Activated CD8-positive, alpha-beta T cell treated with anti-CD3 and anti-CD28 coated beads for 36 hours (primary cell): ENCODE results near the gene RSBN1L. TPM values are rescaled to one million over a fixed set of nuclear protein-coding genes. Genes with fewer than 3 reads are reported as not detected.

Experiments used
- ATAC-seq: fragments of 200-7000 bp; cut with Tn5 transposase; one replicate; pipeline ENCODE4 v1.10.0; 2021; ENCODE audit warnings: mild to moderate bottlenecking, moderate library complexity
- CTCF ChIA-PET: fragments of 350-600 bp; sonication (Branson Sonifier 250); formaldehyde crosslinking; loops from one replicate; lab custom pipeline; 2021; ENCODE audit warnings: antibody characterized with exemption; lab: Charles Lee
- POLR2A ChIA-PET: fragments of 350-600 bp; sonication (Branson Sonifier 250); formaldehyde crosslinking; loops from one replicate; lab custom pipeline; 2021; ENCODE audit warnings: antibody characterized with exemption; lab: Charles Lee
- DNase-seq: peaks from one replicate; pipeline ENCODE4 v3.0.0-alpha.2; 2020
- H3K27ac Mint-ChIP-seq: one replicate; pipeline ENCODE4 v1.8.0; 2021; ENCODE audit warnings: mild to moderate bottlenecking, mixed read lengths
- H3K27me3 Mint-ChIP-seq: one replicate; pipeline ENCODE4 v1.8.0; 2021; ENCODE audit warnings: mixed read lengths
- H3K36me3 Mint-ChIP-seq: one replicate; pipeline ENCODE4 v1.8.0; 2021; ENCODE audit warnings: low read depth, mixed read lengths
- H3K4me1 Mint-ChIP-seq: one replicate; pipeline ENCODE4 v1.8.0; 2021; ENCODE audit warnings: low read depth, mixed read lengths
- H3K4me3 Mint-ChIP-seq: one replicate; pipeline ENCODE4 v1.8.0; 2021; ENCODE audit warnings: mild to moderate bottlenecking, moderate library complexity, mixed read lengths
- H3K9me3 Mint-ChIP-seq: one replicate; pipeline ENCODE4 v1.8.0; 2021; ENCODE audit warnings: mixed read lengths
- CTCF ChIP-seq: fragments of 200-600 bp; IDR thresholded peaks from one replicate; pipeline ENCODE4 v1.8.0; 2022; ENCODE audit warnings: antibody characterized with exemption, mild to moderate bottlenecking
- intact Hi-C: fragments of 100-400 bp; cut with micrococcal nuclease; formaldehyde crosslinking; loops from one replicate; pipeline ENCODE4 v1.10.0; 2022
- total RNA-seq, 2 experiments: library from RNA; stranded (reverse); gene quantifications; one replicate each; pipeline ENCODE4 v1.2.3, GENCODE V29; 2021

The RSBN1L gene
- total RNA-seq, 2 experiments from 2014 or later: 16.5 to 21.9 TPM

GRCh38 chr7:77747178-77747577 is 50.9 kb downstream of the RSBN1L start:
- H3K27ac Mint-ChIP-seq: no peak overlapping the region
- peaks cover 20% of the 10 kb centered on the region for H3K36me3 Mint-ChIP-seq
- no peak for DNase-seq
- no peak for TF ChIP-seq CTCF
- peaks cover 37% of the 10 kb centered on the region for H3K4me1 Mint-ChIP-seq
- H3K27me3 Mint-ChIP-seq: no peaks in the 10 kb centered on the region
- ChIA-PET POLR2A (no interaction called here), CTCF (interaction anchor here (1.1 kb wide), 1 partner anchor 12 kb away, joined by 4 read pairs; no protein-coding TSS in a partner anchor)
- intact Hi-C loops: no loop called here
- no peak overlapping the region for H3K4me3 Mint-ChIP-seq
- ATAC-seq: no peak
- H3K9me3 Mint-ChIP-seq: no peaks in the 10 kb centered on the region

GRCh38 chr7:77747718-77748117 is 51.5 kb downstream of the RSBN1L start:
- no peaks in the 10 kb centered on the region for H3K9me3 Mint-ChIP-seq
- peaks cover 39% of the 10 kb centered on the region for H3K4me1 Mint-ChIP-seq
- no peak overlapping the region for H3K27ac Mint-ChIP-seq
- no peak overlapping the region for H3K4me3 Mint-ChIP-seq
- no peaks in the 10 kb centered on the region for H3K27me3 Mint-ChIP-seq
- DNase-seq (no peak), ATAC-seq (no peak)
- ChIA-PET CTCF (no interaction called here), POLR2A (no interaction called here)
- intact Hi-C loops: no loop called here
- TF ChIP-seq CTCF: no peak
- peaks cover 19% of the 10 kb centered on the region for H3K36me3 Mint-ChIP-seq

- DNase-seq (no peak), ATAC-seq (peak; percentile 37)
- ChIA-PET CTCF (interaction anchor here (8.7 kb wide), 1 partner anchor 99 kb away, joined by 96 read pairs; no protein-coding TSS in a partner anchor), POLR2A (no interaction called here)
- Mint-ChIP-seq H3K4me3 (no peak overlapping the region), H3K27me3 (no peaks in the 10 kb centered on the region), H3K4me1 (peaks cover 44% of the 10 kb centered on the region), H3K9me3 (no peaks in the 10 kb centered on the region), H3K27ac (no peak overlapping the region), H3K36me3 (peaks cover 16% of the 10 kb centered on the region)
- intact Hi-C loops: no loop called here
- no peak for TF ChIP-seq CTCF
Measured at GRCh38 chr7:77752016-77752415, 55.8 kb downstream of the RSBN1L start.

GRCh38 chr7:77753173-77753572 is 56.9 kb downstream of the RSBN1L start:
- Mint-ChIP-seq H3K4me3 (no peak overlapping the region), H3K27ac (no peak overlapping the region), H3K4me1 (peaks cover 49% of the 10 kb centered on the region), H3K36me3 (peaks cover 15% of the 10 kb centered on the region), H3K27me3 (no peaks in the 10 kb centered on the region), H3K9me3 (no peaks in the 10 kb centered on the region)
- no peak for TF ChIP-seq CTCF
- intact Hi-C loops: no loop called here
- POLR2A ChIA-PET: no interaction called here
- CTCF ChIA-PET: interaction anchor here (0.8 to 8.7 kb wide), 5 partner anchors 42 to 100 kb away, joined by 3 to 96 read pairs (median 6); partner anchors contain the start of gene RSBN1L
- ATAC-seq: no peak
- no peak for DNase-seq

- H3K27ac Mint-ChIP-seq: peak overlapping the region; percentile 66
- POLR2A ChIA-PET: no interaction called here
- intact Hi-C loops: loop anchor here (5.0 kb wide), 1 partner anchor 55 kb away; no protein-coding TSS in a partner anchor
- ATAC-seq (peak; percentile 87), DNase-seq (peak; percentile 50)
- no peak overlapping the region for H3K4me3 Mint-ChIP-seq
- no peaks in the 10 kb centered on the region for H3K27me3 Mint-ChIP-seq
- TF ChIP-seq CTCF: no peak
- H3K36me3 Mint-ChIP-seq: peaks cover 2% of the 10 kb centered on the region
- peaks cover 44% of the 10 kb centered on the region for H3K4me1 Mint-ChIP-seq
- CTCF ChIA-PET: interaction anchor here (0.7 to 8.7 kb wide), 8 partner anchors 16 to 146 kb away, joined by 3 to 96 read pairs (median 3); no protein-coding TSS in a partner anchor
- no peaks in the 10 kb centered on the region for H3K9me3 Mint-ChIP-seq
Measured at GRCh38 chr7:77757589-77757988, 61.3 kb downstream of the RSBN1L start.
